HS-27A (cell line): ENCODE results near the gene CBY1.
A peak's percentile ranks its signal among the peaks of the same experiment; 100 is the strongest.

Experiments
- DNase-seq: peaks from one replicate; pipeline ENCODE4 v3.0.0-alpha.2; 2012; ENCODE audit warnings: low read depth, missing footprints

Gene CBY1

DNA sequence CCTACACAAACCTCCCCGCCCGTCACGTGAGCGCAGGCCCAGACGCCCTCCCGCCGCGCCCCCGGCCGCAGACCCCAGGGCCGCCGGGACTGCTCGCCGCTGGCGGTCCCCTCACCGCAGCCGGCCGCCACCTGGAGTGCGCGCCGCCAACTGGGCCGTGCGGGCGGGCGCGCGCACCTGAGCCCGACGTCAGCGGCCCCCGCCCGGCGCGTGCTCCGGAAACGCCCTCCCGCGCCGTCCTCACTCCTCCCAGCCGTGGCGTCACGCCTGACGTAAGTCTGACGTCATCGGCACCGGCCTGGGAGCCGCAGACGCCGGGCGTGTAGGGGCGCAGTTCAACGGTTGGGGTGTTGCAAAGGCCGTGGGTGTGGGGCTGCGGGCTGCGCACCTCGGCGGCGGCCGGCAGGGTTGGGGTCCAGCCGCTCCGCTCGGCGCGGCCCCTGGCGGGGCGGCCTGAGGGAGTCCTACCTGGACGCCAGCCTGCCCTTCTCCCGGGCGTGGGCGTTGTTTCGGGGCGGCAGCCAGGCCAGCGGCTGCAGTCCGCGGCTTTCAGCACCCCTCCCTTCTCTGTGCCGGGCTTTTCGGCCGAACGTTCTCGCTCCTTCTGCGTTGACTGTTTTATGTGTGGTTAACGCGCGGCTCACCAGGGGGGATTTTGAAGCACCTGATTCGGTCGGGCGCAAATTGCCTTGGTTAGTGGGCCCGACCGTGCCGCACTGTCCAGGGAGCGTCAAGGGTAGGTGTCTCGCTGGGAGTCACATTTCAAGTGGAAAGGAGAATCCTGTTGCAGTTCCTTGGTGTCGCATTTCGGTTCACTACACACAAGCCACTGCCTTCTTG is 44.6 kb downstream of the CBY1 start, which contains the start of gene JOSD1:
TSS of gene JOSD1 (minus strand) at position 155 of the 840 bp plus-strand sequence. CDS start 956 bp downstream, outside the sequence.
- DNase-seq = peak; percentile 73

DNA sequence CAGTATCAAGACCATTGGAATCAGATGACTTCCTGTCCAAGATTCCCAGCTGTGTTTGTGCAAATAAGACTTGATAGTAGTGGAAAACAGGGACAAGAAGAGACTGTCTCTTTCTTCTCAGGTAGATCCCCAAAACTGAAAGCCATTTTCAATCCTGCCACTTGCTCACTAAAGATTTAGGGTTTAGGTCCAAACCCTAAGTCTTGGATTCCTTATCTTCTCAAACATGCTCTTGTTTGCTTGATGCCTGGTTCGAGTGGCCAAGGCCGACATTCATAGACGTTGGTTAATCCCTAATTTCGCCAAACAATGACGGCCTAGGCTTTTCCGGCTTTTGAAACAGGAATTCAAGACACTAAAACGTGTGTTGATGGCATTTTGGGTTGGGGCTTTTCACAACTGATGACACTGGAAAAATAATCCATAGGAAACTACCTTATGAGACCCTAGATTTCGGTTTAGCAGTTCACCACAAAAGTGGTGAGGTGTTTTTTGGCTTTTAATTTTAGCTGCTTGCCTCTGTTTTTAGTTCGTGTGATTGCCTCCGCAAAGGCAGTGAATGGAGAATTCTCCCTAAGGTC is 48.3 kb downstream of the CBY1 start:
- DNase-seq = no peak

GRCh38 chr22:38705235-38706100 is 49.0 kb downstream of the CBY1 start, which contains the start of gene GTPBP1:
Gene GTPBP1, plus strand, starts transcription at chr22:38705944. Its CDS starts 12 bp downstream, at chr22:38705956.
- DNase-seq = peak; percentile 99

- no peak for DNase-seq
Measured at GRCh38 chr22:38706101-38706900, 49.9 kb downstream of the CBY1 start.

DNA sequence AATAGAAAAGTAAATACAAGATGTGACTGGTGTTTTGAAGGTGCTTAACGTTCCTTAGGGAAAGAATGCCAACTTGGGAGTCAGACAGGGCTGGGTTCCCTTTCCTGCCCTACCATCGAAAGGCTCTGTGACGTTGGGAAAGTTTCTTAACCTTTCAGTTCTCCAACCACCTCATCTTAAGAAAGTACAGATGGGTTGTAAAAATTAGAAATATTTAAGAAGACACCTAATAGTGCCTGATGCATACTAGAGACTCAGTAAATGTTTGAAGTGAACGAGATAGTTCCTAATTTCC is 50.4 kb downstream of the CBY1 start:
- no peak for DNase-seq

DNA sequence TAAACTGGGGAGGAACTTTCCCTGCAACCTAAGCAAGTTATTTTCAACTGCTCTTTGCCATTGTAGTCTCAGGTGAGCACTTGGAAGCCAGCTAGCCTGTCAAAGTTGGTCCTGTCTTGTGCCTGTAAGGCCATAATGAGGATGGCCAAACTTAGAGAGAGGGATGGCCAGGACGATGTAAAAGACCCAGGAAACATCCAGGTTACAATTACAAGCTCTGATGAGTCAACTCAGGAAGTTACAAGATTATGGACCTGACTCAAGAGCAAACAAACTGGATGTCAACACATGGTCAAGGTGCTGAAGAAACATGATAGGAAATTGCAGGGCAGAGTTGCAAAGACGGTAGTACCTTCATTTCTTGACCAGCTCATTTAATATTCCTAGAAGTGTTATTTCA is 50.9 kb downstream of the CBY1 start:
- no peak for DNase-seq

DNA sequence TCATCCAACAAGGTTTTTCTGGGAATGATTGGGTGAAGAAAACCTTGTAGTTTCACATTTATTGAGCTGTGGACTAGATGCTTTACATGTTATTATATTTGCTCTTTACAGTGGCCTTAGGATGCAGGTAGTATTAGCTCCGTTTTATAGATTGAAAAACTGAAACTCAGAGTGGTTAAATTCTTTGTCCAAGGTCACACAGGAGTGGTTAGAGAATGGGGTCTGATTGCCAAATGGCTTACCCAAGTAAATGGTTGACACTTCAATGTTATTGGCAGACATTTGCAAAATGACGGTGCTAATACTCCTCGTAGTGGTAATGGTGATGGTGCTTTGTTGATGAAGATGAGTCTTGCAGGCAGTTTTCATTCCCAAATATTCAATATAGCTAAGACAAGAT is 51.5 kb downstream of the CBY1 start:
- DNase-seq = no peak

DNA sequence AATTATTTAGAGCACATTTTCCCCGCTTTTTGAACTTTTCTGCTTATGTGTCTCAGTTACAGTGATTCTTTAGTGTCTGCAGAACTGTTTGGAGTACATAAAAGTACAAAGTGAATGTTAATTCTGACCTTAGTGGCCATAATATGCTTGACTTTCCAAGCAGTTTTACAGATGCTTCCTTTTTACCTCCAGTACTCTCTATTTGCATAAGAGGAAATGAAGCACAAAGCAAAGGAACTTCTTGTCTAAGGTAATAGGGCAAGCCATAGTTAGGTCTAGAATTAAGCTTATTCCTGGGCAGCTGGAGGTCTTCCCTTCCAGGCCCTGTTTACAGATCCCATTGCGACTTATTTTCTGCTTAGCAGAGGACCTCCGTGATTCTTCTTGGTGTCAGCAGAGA is 52.9 kb downstream of the CBY1 start:
- DNase-seq = no peak

DNA sequence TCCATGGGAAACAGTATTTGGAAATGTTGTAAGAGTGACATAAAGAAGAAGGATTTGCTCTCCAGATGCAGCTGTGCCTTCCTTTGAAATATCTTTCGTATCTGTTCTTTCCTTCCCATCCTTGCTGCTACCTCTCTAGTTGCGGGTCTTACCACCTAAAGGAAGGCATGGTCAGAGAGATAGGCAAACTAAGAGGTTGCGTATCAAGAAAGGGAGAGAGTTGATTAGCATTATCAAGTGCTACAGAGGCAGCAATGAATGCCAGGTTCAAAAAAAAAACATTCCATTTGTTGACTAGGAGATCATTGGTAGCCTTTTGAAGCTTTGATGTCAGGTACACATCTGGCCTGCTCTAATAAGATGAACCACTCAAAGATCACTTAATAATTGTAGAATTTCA is 53.9 kb downstream of the CBY1 start:
- DNase-seq = no peak

DNA sequence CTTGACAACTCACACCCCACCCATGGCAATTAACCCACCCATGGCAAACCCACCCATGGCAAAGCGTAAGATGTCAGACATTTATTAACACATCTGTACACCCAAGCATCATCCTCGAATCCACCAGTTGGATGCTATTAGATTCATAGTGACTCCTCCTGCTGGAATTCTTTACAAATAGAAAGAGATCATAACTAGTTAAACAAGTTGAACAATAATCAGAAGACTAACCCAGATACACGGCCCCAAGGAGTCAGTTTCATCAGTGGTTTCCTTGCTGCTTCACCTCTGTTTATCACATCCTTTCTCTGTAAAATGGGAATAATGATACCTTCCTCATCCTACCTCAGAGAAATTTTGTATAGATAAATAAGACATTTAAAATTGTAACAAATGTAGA is 54.4 kb downstream of the CBY1 start:
- no peak for DNase-seq

DNA sequence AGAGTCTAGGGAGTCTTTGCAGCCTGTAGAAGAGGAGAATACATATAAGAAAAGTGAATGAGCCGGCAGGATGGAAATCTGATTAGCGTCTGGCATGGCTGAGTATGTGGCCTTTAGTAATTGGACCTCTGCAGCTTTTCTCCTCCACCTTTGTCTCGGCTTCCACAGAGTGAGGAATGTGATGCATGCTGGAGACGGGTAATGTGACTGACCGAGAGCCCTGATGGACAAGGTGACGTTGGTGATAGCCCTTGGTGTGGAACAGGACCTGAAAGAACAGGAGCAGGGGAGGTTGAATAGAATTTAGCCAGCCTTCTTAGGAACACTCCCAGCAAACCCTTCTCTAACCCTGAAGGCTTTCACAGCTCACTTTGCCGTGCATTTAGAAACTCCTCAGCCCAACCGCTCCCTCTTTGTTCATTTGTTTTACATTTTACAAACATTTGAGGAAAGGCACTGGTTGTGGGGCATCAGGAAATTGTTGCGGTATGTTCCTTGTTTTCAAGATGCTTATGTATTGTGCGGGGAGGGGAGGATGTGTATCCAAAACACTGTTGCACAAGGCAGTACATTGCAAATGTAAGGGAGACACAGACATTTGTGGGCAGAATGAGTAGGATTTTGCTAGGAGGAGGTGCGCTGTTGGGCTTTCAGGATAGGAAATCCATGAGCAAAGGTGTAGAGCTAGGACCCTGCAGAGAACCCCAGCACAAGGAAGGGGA is 56.2 kb downstream of the CBY1 start:
- no peak for DNase-seq

DNA sequence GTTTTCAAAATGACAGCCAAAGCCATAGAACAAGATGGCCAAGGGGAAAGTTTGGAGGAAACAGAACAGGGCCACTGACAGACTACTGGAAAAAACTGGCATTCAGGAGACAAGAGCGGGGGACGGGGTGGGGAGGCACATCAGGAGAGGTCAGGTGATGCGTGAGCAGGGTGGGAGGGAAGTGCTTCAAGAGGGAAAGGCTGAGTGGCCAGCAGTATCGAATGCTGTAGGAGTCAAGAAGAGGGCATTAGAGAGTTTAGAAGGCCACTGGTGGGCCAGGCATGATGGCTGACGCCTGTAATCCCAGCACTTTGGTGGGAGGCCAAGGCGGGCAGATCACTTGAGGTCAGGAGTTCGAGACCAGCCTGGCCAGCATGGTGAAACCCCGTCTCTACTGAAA is 57.5 kb downstream of the CBY1 start:
- DNase-seq = no peak

GRCh38 chr22:38715176-38715764 is 58.8 kb downstream of the CBY1 start:
- no peak for DNase-seq

- DNase-seq = no peak
Measured at GRCh38 chr22:38715852-38716251, 59.4 kb downstream of the CBY1 start.

DNA sequence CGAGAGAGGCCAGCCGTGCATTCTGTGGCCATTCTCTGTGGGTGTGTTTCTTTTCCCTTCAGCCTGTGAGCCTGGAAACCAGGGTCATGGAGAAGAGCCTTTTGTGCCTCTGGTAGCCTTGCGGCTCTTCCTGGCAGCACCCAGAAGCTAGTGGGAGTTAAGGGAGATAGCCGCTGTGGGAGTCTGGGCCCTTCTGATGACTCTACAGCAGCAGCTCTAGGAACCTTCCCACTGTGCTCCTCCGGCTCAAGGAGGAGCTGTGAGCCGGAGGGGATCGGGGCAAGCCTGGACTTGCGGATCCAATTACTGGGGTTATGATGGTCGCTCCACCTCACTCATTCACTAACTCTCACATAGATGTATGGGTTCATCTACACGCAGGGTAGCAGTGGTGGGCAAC is 59.8 kb downstream of the CBY1 start:
- no peak for DNase-seq

DNA sequence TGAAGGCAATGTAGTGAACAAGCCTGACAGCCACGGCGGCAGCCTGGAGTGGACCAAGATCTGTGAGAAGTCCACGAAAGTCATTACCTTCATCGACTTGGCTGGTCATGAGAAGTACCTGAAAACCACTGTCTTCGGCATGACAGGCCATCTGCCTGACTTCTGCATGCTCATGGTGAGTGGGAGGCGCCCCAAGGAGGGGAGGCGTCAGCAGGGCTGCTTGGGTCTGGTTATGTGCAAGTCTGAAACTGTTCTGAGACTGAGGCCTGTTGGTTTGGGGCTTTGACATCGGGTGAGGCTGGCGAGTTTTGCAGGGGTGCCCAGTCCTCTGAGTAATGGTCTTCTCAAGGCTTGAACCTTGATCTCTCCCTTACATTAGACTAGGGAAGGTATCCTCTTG is 60.4 kb downstream of the CBY1 start:
- no peak for DNase-seq

DNA sequence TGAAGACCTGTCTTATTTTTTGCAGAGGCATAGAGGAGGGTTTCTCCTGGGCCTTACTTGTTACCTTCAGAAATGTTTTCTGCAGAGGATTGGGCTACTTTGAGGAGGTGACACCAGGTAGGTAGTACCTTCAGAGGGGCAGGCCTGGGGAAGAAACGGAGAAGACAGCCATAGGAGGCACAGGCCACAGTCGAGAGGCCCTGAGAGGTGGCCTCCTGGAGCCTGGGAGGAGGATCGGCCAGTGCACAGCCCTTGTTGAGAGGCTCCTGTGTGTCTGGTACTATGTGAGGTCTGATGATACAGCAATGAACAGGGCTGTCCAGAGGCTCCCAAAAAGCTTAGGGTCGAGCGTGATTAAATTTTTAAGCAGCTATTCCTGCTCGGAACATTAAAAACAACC is 60.8 kb downstream of the CBY1 start:
- no peak for DNase-seq

GRCh38 chr22:38718414-38718813 is 62.0 kb downstream of the CBY1 start:
- DNase-seq = peak; percentile 60

- DNase-seq = no peak
Measured at GRCh38 chr22:38719196-38719595, 62.8 kb downstream of the CBY1 start.

DNA sequence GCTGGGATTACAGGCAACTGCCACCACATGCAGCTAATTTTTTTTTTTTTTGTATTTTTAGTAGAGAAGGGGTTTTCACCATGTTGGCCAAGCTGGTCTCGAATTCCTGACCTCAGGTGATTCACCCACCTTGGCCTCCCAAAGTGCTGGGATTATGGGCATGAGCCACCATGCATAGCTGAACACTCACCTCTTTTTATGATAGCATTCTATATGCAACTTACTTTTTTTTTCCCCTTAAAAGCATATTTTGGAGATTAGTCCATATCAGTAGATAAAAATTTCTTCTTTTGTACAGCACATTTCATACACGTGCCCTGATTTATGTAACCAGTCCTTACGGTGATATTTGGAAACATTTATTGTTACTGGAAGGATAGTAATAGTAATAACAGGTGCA is 63.9 kb downstream of the CBY1 start:
- no peak for DNase-seq

DNA sequence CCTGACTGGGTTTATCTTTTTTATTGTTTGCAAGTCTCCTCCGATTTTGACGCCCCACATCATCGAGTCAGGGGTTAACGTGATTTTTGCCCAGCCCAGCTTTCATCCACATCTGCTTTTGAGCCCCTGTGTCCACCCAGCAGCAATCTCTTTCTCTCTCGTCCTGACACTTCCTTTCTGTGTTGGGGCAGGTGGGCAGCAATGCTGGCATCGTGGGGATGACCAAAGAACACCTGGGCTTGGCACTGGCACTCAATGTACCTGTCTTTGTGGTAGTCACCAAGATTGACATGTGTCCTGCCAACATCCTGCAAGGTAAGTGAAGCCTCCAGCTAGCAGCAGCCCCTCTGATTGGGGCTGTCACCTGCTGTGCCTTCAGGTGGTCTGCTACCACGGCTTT is 65.1 kb downstream of the CBY1 start:
- no peak for DNase-seq
